NCI-H1105 treated with DMSO at 0.1 percent for 48 hours (cell line): ENCODE results near the gene AADAC.
A peak's percentile ranks its signal among the peaks of the same experiment; 100 is the strongest.
"Not testable (repeated sequence)": the region's sequence is repeated elsewhere in the genome, so short reads cannot be mapped to it uniquely, and the experiment has no call there.

ENCODE experiments used
- DNase-seq: peaks from one replicate; lab custom pipeline; 2025; lab: John Stamatoyannopoulos, UW

Gene AADAC

GRCh38 chr3:151796105-151796680, 17.7 kb upstream of the AADAC start:
- DNase-seq: no peak

GRCh38 chr3:151798466-151798865, 15.4 kb upstream of the AADAC start:
- no peak for DNase-seq

- no peak for DNase-seq
Measured at GRCh38 chr3:151800431-151800830, 13.5 kb upstream of the AADAC start.

GRCh38 chr3:151804267-151804666, 9.6 kb upstream of the AADAC start:
- no peak for DNase-seq

GRCh38 chr3:151806838-151807237, 7.1 kb upstream of the AADAC start:
- no peak for DNase-seq

GRCh38 chr3:151808926-151809325, 5.0 kb upstream of the AADAC start:
- DNase-seq: not testable (repeated sequence)

- no peak for DNase-seq
Measured at GRCh38 chr3:151811474-151811873, 2.4 kb upstream of the AADAC start.

- no peak for DNase-seq
Measured at GRCh38 chr3:151814588-151814987, 672 bp downstream of the AADAC start.

- no peak for DNase-seq
Measured at GRCh38 chr3:151816091-151816604, 2.2 kb downstream of the AADAC start.

- no peak for DNase-seq
Measured at GRCh38 chr3:151817473-151817872, 3.6 kb downstream of the AADAC start.

GRCh38 chr3:151818361-151818760, 4.4 kb downstream of the AADAC start:
- no peak for DNase-seq

- no peak for DNase-seq
Measured at GRCh38 chr3:151819910-151820309, 6.0 kb downstream of the AADAC start.

- no peak for DNase-seq
Measured at GRCh38 chr3:151827816-151828215, 13.9 kb downstream of the AADAC start.

GRCh38 chr3:151835751-151836525, 22.0 kb downstream of the AADAC start:
- DNase-seq: no peak

GRCh38 chr3:151837057-151837456, 23.1 kb downstream of the AADAC start:
- DNase-seq: no peak

GRCh38 chr3:151838574-151839312, 24.8 kb downstream of the AADAC start:
- peak; percentile 72 for DNase-seq

GRCh38 chr3:151839313-151839631, 25.4 kb downstream of the AADAC start:
- DNase-seq: no peak

- DNase-seq: no peak
Measured at GRCh38 chr3:151841801-151842200, 27.9 kb downstream of the AADAC start.

GRCh38 chr3:151843275-151843674, 29.4 kb downstream of the AADAC start:
- no peak for DNase-seq

GRCh38 chr3:151845306-151845905, 31.5 kb downstream of the AADAC start:
- no peak for DNase-seq

- not testable (repeated sequence) for DNase-seq
Measured at GRCh38 chr3:151850065-151850464, 36.1 kb downstream of the AADAC start.

- no peak for DNase-seq
Measured at GRCh38 chr3:151852074-151852811, 38.3 kb downstream of the AADAC start.
